ENCODE results near the gene MBLAC1. TPM values are rescaled to one million over a fixed set of nuclear protein-coding genes. Genes with fewer than 3 reads are reported as not detected.

MBLAC1 gene
- total and polyA plus RNA-seq, 9 of the 15 experiments (the other 6 are each of a cell fraction or from before 2014, with no cell fraction given) = 0.03 to 3.1 (median 0.52) TPM

- TF ChIP-seq FOXJ2 (tag; IDR thresholded peaks at IDR 0.05) = no peak
- no peak for TF ChIP-seq ZNF197 (CRISPR knock-in tag; IDR thresholded peaks at IDR 0.05; ENCODE audit: low read depth)
- TF ChIP-seq POLR2AphosphoS5 (IDR thresholded peaks at IDR 0.05; ENCODE audit: control insufficient read depth, insufficient read depth, low read depth, low read length) = peak; percentile 14; the same call in 1 of the 2 replicates
- TF ChIP-seq ETV5 (CRISPR knock-in tag; IDR thresholded peaks at IDR 0.05; ENCODE audit: low read depth) = no peak
- TF ChIP-seq HNRNPUL1 (IDR thresholded peaks at IDR 0.05; ENCODE audit: low read length) = no peak
- no peak for TF ChIP-seq SRSF3 (IDR thresholded peaks at IDR 0.05; ENCODE audit: insufficient read depth, low read length)
- TF ChIP-seq LCOR (CRISPR knock-in tag; IDR thresholded peaks at IDR 0.05) = no peak
- TF ChIP-seq RBFOX2 (IDR thresholded peaks at IDR 0.05; ENCODE audit: low read depth, low read length) = peak; percentile 62; the same call in 1 of the 2 replicates
- no peak for TF ChIP-seq PATZ1 (CRISPR knock-in tag; IDR thresholded peaks at IDR 0.05; ENCODE audit: borderline replicate concordance)
- no peak for TF ChIP-seq PHF21A (IDR thresholded peaks at IDR 0.05; ENCODE audit: borderline replicate concordance, low read depth)
- no peak for TF ChIP-seq ZNF76 (CRISPR knock-in tag; IDR thresholded peaks at IDR 0.05; ENCODE audit: borderline replicate concordance)
- no peak for TF ChIP-seq CBX2 (IDR thresholded peaks at IDR 0.05; ENCODE audit: insufficient read depth, low read length, poor library complexity, severe bottlenecking)
- TF ChIP-seq NR2C2 (CRISPR knock-in tag; IDR thresholded peaks at IDR 0.05) = 0 out of 2 replicates have a peak, but pooled peaks have one; percentile 19
- TF ChIP-seq NR2C2 (tag; IDR thresholded peaks at IDR 0.05) = no peak
- TF ChIP-seq ZNF174 (CRISPR knock-in tag; IDR thresholded peaks at IDR 0.05) = no peak
- no peak for TF ChIP-seq CREBBP (IDR thresholded peaks at IDR 0.05; ENCODE audit: low read depth, low read length)
- no peak for TF ChIP-seq GABPB2 (CRISPR knock-in tag; conservative IDR thresholded peaks at IDR 0.05)
- TF ChIP-seq MCM2 (IDR thresholded peaks at IDR 0.05; ENCODE audit: low read depth) = no peak
- TF ChIP-seq SPI1 (IDR thresholded peaks at IDR 0.05; ENCODE audit: borderline replicate concordance, low read depth, low read length) = 0 out of 2 replicates have a peak, but pooled peaks have one; percentile 1
- no peak for TF ChIP-seq XRCC3 (IDR thresholded peaks at IDR 0.05)
- Histone ChIP-seq H3K4me2 (ENCODE audit: insufficient read depth, low read length) (no peak overlapping the region), H3K27ac (ENCODE audit: extremely low read depth, low read depth, low read length) (no peak overlapping the region), H3K79me2 (ENCODE audit: control insufficient read depth, insufficient read depth, low read length) (peaks cover 60% of the 10 kb centered on the region), H3K4me3 (no peak overlapping the region), H4K20me1 (replicated peaks; ENCODE audit: control insufficient read depth, insufficient read depth, low read length) (peaks cover 40% of the 10 kb centered on the region), H3K27me3 (ENCODE audit: control insufficient read depth in 2 of 2, insufficient read depth in 2 of 2, low read length in 2 of 2) (no peaks in the 10 kb centered on the region), H3K9me3 (replicated peaks; ENCODE audit: control insufficient read depth, insufficient read depth, low read depth, low read length) (no peaks in the 10 kb centered on the region), H3K36me3 (ENCODE audit: control insufficient read depth, insufficient read depth, low read length) (peaks cover 74% of the 10 kb centered on the region), H3K4me1 (replicated peaks in 1 of 2; ENCODE audit: control insufficient read depth in 2 of 2, insufficient read depth in 2 of 2, low read length in 2 of 2) (peaks cover 9 to 41% of the 10 kb centered on the region in 2 experiments; a peak in 4 of 5 replicates), H3K9me1 (ENCODE audit: control insufficient read depth, insufficient read depth, low read length) (peaks cover 3% of the 10 kb centered on the region), H3K9ac (ENCODE audit: insufficient read depth in 1 of 2, low read depth in 2 of 2, low read length in 2 of 2) (peak overlapping the region in 1 of 2 experiments; percentile 7; a peak in 1 of 4 replicates), H2AFZ (ENCODE audit: low read depth, low read length) (no peak overlapping the region)
- ATAC-seq (no peak), FAIRE-seq (no peak), DNase-seq (ENCODE audit: extremely low read depth in 1 of 4, low spot score in 3 of 4) (no peak)
- intact Hi-C loops (cut with micrococcal nuclease) = no loop called here
- POLR2A ChIA-PET = interaction anchor here (1.1 to 4.6 kb wide), 3 partner anchors 9 to 18 kb away, joined by 4 to 115 read pairs (median 4); partner anchors contain the start of gene COPS6
- WGBS (ENCODE audit: insufficient coverage, low coverage, missing lambda C conversion rate) = 94% methylated on average over 10 of the region's 10 CpGs
- CTCF ChIA-PET (ENCODE audit: low intra/inter-chr PET ratio) = no interaction called here
- in situ Hi-C loops (cut with MboI) = no loop called here
- BruUV-seq (replicated peaks) = TSS peak; percentile 39
Measured at GRCh38 chr7:100098913-100099312, 27.9 kb upstream of the MBLAC1 start.
